ENCODE data around the gene DEXI.

DNA sequence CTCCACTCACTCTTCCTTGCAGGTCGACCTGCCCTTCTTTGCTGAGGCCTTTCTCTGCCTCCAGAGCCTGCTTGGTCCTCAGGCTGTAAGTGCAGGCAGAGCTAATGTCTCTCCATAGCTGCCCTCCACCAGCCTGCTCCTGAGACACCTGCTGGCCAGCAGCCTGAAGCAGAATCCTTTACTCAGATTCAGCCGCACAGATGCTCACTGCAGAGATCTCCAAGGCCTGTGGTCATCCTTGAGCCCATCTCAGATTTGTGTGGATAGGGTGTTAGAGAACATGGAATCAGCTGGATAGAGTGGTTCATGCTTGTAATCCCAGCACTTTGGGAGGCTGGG is 11.5 kb downstream of the DEXI start:
- TF ChIP-seq KLF9 (tag by site-specific recombination; IDR thresholded peaks at IDR 0.05; ENCODE audit: low read depth): no peak
- TF ChIP-seq ZNF629 (tag by site-specific recombination; IDR thresholded peaks at IDR 0.05): no peak

Measured in HEK293 (cell line).